ENCODE results near the gene EAPP.
"Not testable (repeated sequence)": the region's sequence is repeated elsewhere in the genome, so short reads cannot be mapped to it uniquely, and the experiment has no call there.

- TF ChIP-seq CTCF, POLR2A (IDR thresholded peaks at IDR 0.05): not testable (repeated sequence)
Observed at GRCh38 chr14:34540181-34541059, 919 bp upstream of the EAPP start.
